Measurements from ENCODE around the gene MED13L. TPM values are rescaled to one million over a fixed set of nuclear protein-coding genes. Genes with fewer than 3 reads are reported as not detected.

MED13L gene
- total and polyA plus RNA-seq, 3 donors from 2014 or later, result 56.4 to 173 (median 133) TPM

DNA sequence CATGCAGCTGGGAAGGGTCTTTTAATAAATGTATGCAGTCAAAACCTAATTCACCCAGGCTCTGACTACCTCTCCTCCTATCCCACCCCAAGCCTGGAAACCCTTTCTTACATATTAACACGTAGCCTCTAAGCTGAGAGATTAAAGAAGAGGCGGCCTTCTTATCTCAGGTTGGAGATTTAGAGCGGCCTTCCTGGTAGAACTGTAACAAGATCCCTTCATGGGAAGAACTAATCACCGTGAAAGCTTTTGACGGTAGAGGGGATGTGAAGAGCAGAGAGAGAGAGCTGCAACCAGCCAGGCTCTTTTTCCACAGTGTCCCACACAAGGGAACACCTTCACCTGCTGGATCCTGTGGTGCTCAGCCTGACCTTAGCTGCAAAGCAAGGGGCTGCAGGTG is 367.4 kb downstream of the MED13L start:
- no peaks in the 10 kb centered on the region for H3K9me3 ChIP-seq
- TF ChIP-seq POLR2A (IDR thresholded peaks at IDR 0.05) (no peak), CTCF (IDR thresholded peaks at IDR 0.05) (no peak)
- no peaks in the 10 kb centered on the region for H3K27me3 ChIP-seq
- no peak overlapping the region for H3K4me3 ChIP-seq
- H3K27ac ChIP-seq, result no peak overlapping the region
- H3K4me1 ChIP-seq, result no peaks in the 10 kb centered on the region
- H3K36me3 ChIP-seq (ENCODE audit: low read depth, missing control alignments), result no peaks in the 10 kb centered on the region
- intact Hi-C loops (cut with DNase I; ENCODE audit: low total_unique reads), result loop anchor here (10.0 kb wide), 1 partner anchor 1245 kb away; no protein-coding TSS in a partner anchor
- DNase-seq, result no peak
- WGBS, 2 donors, result 56 to 65% methylated on average over 5 of the region's 5 CpGs

MicroRNAs encoded within 50 kb of the gene (microRNA counts, 767-probe panel; counts per million panel counts)
- 0 to 152 counts per million in 2 donors for microRNA hsa-miR-620

Small RNA genes within 50 kb of the gene (microRNA-seq; reads per million reads assigned to microRNA genes)
- 0 reads per million in 2 donors for gene MIR620 (ENCODE audit: borderline number of aligned reads in 2 of 2, borderline replicate concordance in 1 of 2)

Small RNA genes within 50 kb of the gene (small RNA-seq; reads per million reads assigned to genes)
- 0 reads per million in 2 donors for gene MIR620
- gene RNU6-1188P, result 0 reads per million in 2 donors
- gene SNRPGP18, result 0 reads per million in 2 donors

Measured in testis (tissue), 3 donors.